GM21723 (cell line): ENCODE data around the gene MLYCD.

Source experiments
- ATAC-seq: cut with Tn5 transposase; IDR thresholded peaks from one replicate; pipeline ENCODE4 v1.9.1; 2021; ENCODE audit warnings: mild to moderate bottlenecking, moderate library complexity; ENCODE audit not compliant: unreplicated experiment

MLYCD gene

DNA sequence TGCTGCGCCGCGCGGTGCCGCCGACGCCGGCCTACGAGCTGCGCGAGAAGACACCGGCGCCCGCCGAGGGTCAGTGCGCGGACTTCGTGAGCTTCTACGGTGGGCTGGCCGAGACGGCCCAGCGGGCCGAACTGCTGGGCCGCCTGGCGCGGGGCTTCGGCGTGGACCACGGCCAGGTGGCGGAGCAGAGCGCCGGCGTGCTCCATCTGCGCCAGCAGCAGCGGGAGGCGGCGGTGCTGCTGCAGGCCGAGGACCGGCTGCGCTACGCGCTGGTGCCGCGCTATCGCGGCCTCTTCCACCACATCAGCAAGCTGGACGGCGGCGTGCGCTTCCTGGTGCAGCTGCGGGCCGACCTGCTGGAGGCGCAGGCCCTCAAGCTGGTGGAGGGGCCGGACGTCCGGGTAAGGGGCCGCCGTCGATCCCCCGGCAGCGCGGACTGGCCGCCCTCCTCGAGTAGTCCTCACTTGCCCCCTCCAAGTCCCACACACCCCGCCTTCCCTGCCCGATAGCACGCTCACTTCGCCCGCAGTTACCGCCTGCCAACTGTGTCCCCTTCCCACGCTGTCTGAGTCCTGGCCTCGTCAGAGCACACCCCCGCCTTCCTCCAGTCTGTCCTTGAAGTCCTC is 470 bp downstream of the MLYCD start:
- peak; percentile 53 for ATAC-seq

DNA sequence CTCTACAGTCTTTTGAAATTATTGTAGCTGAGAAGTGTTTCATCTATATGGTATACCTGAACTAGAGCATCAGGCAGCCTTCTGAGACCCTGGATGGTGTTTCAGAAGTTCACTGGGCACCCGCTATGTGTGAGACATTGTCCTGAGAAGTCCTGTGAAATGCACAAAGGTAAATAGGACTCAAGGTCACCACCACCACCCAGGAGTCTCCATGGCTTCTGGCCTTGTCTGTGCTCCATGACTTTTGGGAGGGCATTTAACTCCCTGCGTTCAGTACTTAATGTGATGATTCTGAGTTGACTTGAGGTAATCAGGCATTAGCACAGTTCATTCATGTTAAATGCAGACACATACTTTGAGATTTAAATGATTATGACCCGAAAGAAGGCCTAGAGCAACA is 1.1 kb downstream of the MLYCD start:
- ATAC-seq = no peak

DNA sequence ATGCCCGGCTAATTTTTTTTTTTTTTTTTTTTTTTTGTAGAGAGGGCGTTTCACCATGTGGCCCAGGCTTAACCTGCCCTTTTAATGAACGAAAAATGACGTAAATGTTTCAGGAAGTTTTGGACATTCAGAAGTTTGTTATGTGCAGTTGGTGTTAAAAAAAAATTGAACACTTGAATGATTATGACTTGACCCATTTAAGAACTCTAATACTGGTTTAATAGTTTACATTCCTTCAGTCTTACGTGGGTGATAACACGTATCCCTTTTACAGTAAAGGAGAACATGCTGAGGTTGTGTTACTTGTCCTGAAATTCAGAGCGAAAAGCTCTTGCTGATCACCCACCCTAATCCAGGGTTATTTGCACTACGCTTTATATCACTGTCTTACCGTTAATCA is 1.7 kb downstream of the MLYCD start:
- no peak for ATAC-seq

DNA sequence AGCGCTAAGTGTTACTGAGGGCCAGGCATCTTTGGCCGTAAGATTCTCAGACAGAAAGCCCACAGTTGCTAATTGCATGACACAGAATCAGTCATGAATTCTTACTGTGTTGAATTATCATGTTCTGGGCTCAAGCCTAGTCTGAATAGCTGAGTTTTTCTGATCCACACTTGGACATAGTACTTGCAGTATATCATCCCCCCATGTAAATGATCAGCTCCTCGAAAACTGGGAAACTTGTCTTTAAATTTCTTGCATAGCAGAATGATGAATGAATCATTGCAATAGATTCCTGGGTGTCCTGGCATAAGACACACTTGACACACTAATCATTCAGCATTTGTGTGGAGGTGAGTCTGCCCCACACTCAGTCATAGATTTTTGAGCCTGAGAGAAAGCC is 2.2 kb downstream of the MLYCD start:
- no peak for ATAC-seq

DNA sequence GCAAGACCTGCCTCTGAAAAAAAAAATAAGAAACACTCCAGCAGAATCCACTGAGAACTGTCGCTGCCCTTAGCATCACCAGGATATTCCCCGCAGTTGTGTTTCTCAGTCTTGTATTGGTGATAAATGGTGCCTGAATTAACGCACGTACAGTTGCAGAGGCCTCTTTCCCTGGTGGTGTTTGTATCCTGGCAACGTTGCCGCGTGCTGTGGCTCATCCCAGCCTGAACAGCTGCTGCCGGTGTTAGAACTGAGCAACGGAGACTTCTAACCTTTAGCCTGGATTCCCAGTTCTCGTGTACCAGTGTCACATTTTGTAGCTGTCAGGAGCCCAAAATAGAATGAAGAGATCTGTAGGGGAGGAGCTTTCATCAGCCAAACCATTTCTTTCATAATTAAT is 4.8 kb downstream of the MLYCD start:
- ATAC-seq = no peak

DNA sequence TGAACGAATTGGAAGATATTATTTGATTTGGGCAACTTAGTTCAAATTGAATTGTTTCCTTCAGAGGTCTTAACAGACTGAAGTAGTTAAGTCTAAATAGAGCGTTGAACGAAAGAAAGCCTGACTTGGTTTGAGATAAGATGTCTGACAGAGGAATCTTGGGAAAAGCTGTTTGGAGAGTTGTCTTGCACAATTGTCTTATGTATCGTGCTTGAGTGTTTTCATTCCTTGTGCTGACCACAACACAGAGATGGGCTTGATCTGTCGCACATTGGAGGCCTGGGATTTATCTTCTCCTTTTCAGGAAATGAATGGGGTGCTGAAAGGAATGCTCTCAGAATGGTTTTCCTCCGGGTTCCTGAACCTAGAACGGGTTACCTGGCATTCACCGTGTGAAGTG is 7.8 kb downstream of the MLYCD start:
- ATAC-seq = no peak

DNA sequence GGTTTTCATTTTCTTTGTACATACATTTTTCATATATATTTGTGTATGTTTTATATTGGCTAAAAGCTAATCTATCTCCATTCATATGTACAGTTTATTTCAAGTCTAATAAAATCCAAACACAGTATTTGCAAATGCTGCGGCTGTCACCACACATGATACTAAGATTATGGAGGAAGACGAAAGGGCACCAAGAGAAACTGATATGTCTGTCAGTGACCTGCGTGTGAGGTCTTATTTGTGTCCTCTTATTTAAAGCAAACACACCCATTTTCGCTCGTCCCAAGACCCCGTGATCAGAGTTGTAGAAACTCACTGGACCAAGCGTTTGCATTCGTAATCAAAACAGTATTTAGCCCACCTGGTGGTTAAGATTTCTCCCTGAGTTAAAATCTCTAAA is 8.2 kb downstream of the MLYCD start:
- no peak for ATAC-seq

DNA sequence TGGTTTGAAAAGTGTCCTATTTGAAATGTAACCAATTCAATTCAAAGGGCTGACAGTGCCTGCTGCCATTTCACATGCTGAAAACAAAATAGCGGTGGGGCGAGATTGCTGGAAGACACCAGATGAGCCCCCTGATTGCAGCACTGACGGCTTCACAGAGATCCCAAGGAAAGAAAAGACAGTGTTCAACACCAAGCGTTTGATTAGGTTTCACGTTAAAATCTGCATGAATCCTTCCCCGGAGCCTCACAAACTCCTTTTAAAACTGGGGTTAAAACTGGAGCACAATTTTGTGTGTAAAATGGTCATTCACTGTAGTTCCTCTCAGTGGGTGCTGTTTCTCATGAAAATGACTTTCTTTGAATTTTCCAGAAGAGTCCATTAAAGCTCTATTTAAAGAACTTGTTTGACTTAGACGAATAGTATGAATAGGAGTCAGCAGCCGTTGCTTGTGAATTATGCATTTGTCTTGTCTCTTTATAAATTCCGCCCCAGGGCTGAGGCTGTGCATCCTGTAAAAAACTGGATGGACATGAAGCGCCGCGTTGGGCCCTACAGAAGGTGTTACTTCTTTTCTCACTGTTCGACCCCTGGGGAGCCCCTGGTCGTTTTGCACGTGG is 8.8 kb downstream of the MLYCD start:
- no peak for ATAC-seq

DNA sequence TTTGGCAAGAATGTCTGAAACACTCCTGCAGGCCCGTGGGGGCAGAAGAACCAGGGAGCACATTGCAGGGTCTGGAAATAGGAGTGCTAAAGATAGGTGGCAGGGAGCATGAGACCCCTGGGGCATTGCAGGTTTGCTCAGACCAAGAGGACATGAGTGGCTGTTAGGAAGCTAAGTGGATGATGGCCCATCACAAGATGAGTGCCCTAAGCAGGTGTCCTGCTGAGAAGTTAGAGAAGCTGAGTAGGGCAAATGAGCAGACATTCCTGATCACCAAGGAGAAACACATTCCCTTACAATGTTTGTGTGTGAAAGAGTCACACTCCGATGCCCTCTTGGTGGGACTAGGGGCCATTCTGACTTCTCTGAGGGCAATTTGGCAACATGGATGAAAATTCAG is 9.9 kb downstream of the MLYCD start:
- ATAC-seq = no peak

DNA sequence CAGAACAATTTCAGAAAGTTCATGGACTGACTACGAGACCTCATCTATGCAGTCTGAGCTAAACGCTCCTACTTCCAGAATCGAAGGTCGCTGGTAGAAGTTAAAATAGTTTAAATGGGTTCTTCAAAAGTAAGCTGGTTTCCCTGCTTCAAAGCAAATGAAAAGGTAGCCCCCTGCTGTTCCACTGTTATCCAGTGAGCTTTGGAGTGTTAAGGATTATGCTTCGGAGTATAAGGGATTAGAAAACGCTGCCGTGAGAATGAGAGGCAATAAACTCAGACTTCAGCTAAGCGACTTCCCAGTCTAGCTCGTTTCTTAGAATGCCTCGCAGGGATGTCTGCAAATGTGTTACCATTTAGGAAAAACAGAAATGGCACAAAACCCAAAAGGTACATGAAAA is 12.4 kb downstream of the MLYCD start:
- no peak for ATAC-seq

DNA sequence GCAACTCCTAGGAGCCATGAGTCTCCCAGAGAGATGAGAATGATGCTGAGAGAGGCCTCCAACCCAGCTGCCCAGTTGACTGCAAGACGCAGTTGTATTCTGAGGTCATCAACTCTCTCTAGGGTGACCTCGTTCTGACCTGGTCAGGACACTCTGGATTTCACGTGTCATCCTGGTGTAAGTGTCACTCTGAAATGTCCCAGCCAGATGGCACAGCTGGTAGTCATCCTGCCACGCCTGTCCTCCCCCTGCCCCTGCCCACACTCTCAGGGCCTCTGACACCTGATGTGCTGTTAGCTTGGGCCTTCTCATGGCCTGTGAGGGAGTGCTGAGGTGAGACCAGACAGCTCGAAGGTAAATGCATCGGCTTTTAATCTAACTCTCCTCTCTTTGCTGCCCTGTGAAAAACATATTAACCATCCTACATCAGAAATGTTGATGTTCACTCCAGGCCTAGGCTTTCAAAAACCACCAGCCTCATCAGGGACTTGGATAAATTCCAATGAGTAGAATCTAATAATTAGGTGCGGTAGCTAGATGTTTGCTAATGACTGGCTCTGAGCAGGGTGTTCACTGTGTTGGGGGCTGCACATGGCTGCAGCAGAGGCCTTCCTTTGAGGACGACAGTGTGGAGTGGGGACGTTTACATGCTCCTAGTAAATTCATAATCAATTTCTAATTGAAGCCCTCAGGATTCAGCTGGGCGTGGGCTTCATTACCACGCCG is 13.8 kb downstream of the MLYCD start:
- ATAC-seq = no peak

DNA sequence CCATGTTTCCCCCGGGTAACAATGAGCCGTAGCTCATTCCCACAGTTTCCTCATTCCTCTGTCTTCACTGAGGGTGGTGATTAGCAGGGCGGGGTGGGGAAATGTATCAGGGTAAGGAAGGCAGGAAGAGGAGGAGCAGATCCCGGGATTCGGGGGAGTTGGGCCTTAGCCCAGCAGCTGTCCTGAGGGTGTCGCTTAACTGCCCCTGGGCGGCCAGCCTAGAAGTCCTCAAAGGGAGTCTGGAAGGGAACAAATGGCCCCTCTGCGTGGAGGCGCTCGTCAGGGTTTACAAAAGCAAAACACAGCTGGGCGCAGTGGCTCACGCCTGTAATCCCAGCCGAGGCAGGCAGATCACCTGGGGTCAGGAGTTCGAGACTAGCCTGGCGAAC is 14.3 kb downstream of the MLYCD start:
- ATAC-seq = no peak

DNA sequence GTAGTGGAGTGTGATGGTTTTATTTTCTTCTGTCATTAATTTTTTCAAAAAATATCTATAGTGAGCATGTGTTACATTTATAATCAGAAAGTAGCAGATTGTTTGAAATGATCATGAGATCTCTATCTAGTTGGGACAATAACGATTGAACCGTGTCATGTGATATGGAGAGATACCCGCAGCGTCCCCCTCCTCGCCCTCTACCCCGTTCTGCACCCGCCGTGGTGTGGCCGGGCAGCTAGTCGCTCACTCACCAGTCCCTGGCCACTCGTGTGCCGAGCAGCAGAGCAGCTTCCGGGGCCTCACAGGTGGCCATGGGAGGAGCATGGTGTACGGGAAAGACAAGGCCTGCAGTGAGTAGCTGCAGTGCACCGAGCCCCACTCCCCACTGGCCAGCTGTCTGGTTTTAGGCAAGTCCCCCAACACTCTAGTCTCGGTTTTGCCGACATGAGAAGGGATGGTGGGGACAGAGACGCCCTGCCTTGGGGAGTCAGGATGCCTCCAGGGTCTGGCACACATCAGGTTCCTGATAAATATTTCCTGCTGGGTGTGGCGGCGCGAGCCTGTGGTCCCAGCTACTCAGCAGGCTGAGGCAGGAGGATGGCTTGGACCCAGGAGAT is 15.3 kb downstream of the MLYCD start:
- no peak for ATAC-seq

DNA sequence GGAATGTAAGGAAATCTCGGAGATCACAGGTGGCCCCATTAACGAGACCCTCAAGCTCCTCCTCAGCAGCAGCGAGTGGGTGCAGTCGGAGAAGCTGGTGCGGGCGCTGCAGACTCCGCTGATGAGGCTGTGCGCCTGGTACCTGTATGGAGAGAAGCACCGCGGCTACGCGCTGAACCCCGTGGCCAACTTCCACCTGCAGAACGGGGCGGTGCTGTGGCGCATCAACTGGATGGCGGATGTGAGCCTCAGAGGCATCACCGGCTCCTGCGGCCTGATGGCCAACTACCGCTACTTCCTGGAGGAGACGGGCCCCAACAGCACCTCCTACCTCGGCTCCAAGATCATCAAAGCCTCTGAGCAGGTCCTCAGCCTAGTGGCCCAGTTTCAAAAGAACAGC is 16.2 kb downstream of the MLYCD start:
- no peak for ATAC-seq

DNA sequence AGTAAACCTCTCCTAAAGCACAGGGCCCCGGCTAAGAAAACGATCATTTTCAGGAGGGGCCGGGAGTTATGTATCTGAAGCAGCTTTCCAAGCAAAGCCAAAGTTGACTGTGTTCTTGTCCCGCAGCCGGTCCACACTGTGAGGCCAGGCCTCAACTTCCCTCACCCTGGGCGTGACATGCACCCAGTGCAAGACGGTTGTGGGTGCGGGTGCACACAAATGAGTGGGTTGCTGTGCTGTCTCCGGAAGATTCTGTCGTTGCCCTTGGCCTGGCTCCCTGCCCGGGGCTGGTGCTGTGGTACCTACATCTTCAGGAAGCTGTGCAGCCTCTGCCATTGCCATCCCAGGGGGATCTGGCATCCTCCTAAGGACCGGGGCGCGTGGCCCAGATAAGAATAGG is 16.6 kb downstream of the MLYCD start:
- no peak for ATAC-seq

DNA sequence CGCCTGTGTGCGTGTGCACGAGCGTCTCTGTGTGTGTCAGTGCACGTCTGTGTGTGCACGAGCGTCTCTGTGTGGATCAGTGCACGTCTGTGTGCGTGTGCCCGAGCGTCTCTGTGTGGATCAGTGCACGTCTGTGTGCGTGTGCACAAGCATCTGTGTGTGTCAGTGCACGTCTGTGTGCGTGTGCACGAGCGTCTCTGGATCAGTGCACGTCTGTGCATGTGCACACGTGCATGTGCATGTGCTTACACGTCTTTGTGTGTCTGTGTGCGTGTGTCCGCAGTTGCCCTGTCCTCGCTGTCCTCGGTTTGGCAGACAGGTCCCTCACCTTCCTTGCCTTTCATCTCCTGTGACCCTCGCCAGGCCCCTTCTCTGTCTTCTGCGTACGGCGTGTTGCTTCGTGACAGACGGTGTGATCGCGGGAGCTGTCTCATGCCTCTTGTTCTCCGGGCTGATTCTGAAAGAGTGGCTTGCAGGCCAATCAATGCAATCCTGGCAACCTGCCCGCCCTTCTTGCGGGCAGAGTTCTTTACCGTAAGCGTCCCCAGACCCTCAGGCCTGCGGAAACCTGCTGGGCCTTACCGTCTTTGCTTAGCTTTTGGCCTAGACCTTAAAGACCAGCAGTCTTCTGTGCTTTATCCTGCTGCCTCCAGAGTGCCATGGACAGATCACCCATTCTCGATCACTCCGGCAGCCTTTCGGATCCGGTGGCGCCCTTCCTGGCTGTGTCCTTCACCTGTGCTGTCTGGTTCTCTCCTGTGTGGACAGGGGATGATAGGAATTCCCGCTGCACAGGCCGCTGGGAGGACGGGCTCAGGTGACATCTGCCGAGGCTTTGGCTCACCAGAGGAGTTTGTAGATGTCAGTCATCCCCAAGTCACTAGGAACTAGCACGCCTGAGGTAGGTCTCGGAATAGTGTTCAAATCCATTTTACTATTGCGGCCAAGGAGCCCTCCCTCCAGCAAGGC is 18.5 kb downstream of the MLYCD start:
- ATAC-seq = no peak

DNA sequence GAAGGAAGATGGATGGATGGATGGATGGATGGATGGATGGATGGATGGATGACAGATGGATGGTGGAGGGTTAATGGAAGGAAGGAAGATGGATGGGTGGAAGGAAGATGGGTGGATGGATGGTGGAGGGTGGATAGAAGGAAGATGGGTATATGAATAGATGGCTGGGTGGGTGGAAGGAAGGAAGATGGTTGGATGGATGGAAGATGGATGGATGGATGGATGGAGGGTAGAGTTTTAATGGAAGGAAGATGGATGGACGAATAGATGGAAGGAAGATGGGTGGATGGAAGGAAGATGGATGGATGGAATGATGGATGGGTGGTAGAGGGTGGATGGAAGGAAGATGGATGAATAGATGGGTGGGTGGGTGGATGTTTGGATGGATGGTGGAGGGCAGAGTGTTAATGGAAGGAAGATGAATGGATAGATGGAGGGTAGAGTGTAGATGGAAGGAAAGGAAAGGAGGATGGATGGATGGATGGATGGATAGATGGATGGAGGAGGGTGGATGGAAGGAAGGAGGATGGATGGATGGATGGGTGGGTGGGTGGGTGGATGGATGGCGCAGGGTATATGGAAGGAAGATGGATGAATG is 22.1 kb downstream of the MLYCD start:
- ATAC-seq = no peak

DNA sequence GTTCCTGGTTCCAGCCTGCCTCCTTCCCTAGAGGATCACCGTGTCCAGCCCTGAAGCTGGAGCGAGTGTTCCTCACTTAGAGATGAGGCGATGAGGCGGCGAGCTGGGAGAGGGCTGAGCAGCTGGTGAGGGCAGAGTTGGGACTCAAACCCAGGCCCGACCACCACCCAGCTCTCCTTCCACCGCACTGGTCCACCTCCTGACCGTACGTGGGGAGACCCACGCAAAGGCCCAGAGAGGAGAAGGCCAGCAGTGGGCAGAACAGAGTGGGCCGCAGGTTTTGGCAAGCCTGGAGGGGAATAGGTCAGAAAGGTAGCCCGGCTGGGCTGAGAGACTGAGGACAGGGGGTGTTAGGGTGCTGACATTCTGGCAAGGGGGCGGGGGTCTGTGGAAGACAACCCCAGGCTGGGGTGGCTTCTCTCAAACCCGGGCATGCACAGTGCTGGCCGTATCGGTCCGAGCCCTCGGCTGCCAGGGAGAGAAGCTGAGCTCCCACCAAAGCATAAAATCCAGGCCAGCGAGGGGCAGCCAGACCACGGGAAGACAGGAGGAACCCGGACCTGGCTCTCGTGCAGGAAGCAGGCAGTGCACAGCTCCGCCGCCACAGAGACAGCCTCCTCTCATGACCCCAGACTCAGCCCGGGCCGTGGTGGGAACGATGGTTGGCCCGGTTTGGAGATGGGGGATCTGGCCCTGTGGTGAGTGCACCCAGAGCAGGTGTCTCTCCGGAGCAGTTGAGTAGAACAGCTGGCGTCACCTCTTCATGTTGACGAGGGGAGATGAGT is 24.9 kb downstream of the MLYCD start:
- no peak for ATAC-seq

DNA sequence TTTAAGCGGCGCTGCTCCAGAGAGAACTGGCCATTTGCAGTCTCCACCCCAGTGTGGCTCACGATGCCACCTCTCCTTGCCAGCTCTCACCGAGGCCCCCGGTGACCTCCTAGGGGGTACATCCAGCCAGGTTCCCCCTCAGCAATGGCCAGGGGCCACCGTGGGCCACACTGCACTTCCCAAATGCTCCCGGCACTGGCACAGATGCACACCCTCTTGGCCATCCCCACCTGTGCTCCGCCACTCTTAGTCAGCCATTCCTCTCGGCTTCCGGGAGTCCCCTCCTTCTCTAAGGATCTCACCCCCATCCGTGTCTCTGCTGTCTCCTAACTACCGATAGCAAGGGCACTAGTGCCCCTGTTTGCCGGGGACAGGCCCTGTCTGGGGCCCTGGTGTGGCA is 25.8 kb downstream of the MLYCD start:
- no peak for ATAC-seq
